Liver (tissue), 9 donors: ENCODE data around the gene ACSL1. TPM values are rescaled to one million over a fixed set of nuclear protein-coding genes. Genes with fewer than 3 reads are reported as not detected.

Experiments used
- DNase-seq: peaks from one replicate; pipeline ENCODE4 v3.0.0-alpha.2; 2017; ENCODE audit warnings: low spot score
- H3K27ac ChIP-seq, 2 donors: one replicate each; pipeline ENCODE4 v1.7.0; 2013; ENCODE audit warnings: inconsistent platforms in 2 of 2, low read length in 2 of 2, control low read depth in 1 of 2, low read depth in 1 of 2, mild to moderate bottlenecking in 1 of 2
- H3K27me3 ChIP-seq, 4 donors: one replicate each; pipeline versions ENCODE4 v1.6.1 to v1.7.0; 2013; ENCODE audit warnings: low read length in 3 of 4, inconsistent platforms in 1 of 4, mild to moderate bottlenecking in 1 of 4, moderate library complexity in 1 of 4; ENCODE audit not compliant: control insufficient read depth in 4 of 4, insufficient read depth in 4 of 4
- H3K36me3 ChIP-seq, 4 donors: one replicate each; pipeline versions ENCODE4 v1.6.1 to v1.7.0; 2013; ENCODE audit warnings: low read length in 3 of 4, mild to moderate bottlenecking in 3 of 4, low read depth in 1 of 4, moderate library complexity in 1 of 4; ENCODE audit not compliant: control insufficient read depth in 4 of 4, insufficient read depth in 3 of 4
- H3K4me1 ChIP-seq, 4 donors: one replicate each; pipeline versions ENCODE4 v1.6.1 to v1.7.0; 2013; ENCODE audit warnings: low read length in 3 of 4, mild to moderate bottlenecking in 3 of 4, moderate library complexity in 1 of 4; ENCODE audit not compliant: control insufficient read depth in 4 of 4, insufficient read depth in 4 of 4
- H3K4me3 ChIP-seq, 3 donors: one replicate each; pipeline versions ENCODE4 v1.6.1 to v1.7.0; 2013; ENCODE audit warnings: low read length in 3 of 3, control low read depth in 1 of 3, low read depth in 1 of 3, mild to moderate bottlenecking in 1 of 3
- H3K9ac ChIP-seq, 2 donors: one replicate each; pipeline ENCODE4 v1.7.0; 2013; ENCODE audit warnings: low read length in 2 of 2, mild to moderate bottlenecking in 2 of 2, moderate library complexity in 2 of 2, control low read depth in 1 of 2, low read depth in 1 of 2
- H3K9me3 ChIP-seq, 4 donors: one replicate each; pipeline versions ENCODE4 v1.6.1 to v1.7.0; 2013; ENCODE audit warnings: low read length in 3 of 4; ENCODE audit not compliant: control insufficient read depth in 4 of 4
- EGR1 ChIP-seq, 2 donors: IDR thresholded peaks; 2 replicates each; pipeline ENCODE4 v1.6.1; 2016 to 2018; ENCODE audit warnings: antibody characterized with exemption in 2 of 2, low read depth in 2 of 2
- FOXA1 ChIP-seq: IDR thresholded peaks from 2 replicates; pipeline ENCODE4 v1.6.1; 2016; ENCODE audit warnings: antibody characterized with exemption
- FOXA2 ChIP-seq: IDR thresholded peaks from 2 replicates; pipeline ENCODE4 v1.6.1; 2016; ENCODE audit warnings: antibody characterized with exemption
- GABPA ChIP-seq, 2 donors: IDR thresholded peaks in 1 of 2; conservative IDR thresholded peaks in 1 of 2; 2 replicates each; pipeline ENCODE4 v1.6.1; 2016; ENCODE audit warnings: antibody characterized with exemption in 2 of 2, mild to moderate bottlenecking in 1 of 2, moderate library complexity in 1 of 2
- HNF4A ChIP-seq, 2 donors: conservative IDR thresholded peaks; 2 replicates each; pipeline ENCODE4 v1.6.1; 2016; ENCODE audit warnings: antibody characterized with exemption in 2 of 2, mild to moderate bottlenecking in 2 of 2
- HNF4G ChIP-seq: IDR thresholded peaks from 2 replicates; pipeline ENCODE4 v1.6.1; 2016; ENCODE audit warnings: antibody characterized with exemption
- JUND ChIP-seq, 2 donors: IDR thresholded peaks; 2 replicates each; pipeline ENCODE4 v1.6.1; 2016; ENCODE audit warnings: antibody characterized with exemption in 2 of 2
- NR2F2 ChIP-seq: IDR thresholded peaks from 2 replicates; pipeline ENCODE4 v1.6.1; 2016; ENCODE audit warnings: antibody characterized with exemption
- RAD21 ChIP-seq, 2 donors: IDR thresholded peaks; 2 replicates each; pipeline ENCODE4 v1.6.1; 2016; ENCODE audit warnings: antibody characterized with exemption in 2 of 2, mild to moderate bottlenecking in 2 of 2
- RXRA ChIP-seq, 2 donors: IDR thresholded peaks; 2 replicates each; pipeline ENCODE4 v1.6.1; 2017 to 2018; ENCODE audit warnings: antibody characterized with exemption in 2 of 2, mild to moderate bottlenecking in 1 of 2
- SP1 ChIP-seq: IDR thresholded peaks from 2 replicates; pipeline ENCODE4 v1.6.1; 2018; ENCODE audit warnings: antibody characterized with exemption, mild to moderate bottlenecking
- TAF1 ChIP-seq: conservative IDR thresholded peaks from 2 replicates; pipeline ENCODE4 v1.6.1; 2016; ENCODE audit warnings: antibody characterized with exemption, mild to moderate bottlenecking
- YY1 ChIP-seq: IDR thresholded peaks from 2 replicates; pipeline ENCODE4 v1.6.1; 2016; ENCODE audit warnings: antibody characterized with exemption, mild to moderate bottlenecking
- WGBS: extraction: QIAGEN DNeasy Blood & Tissue Kit; methylation state at CpG from one replicate; pipeline ENCODE4 v1.1.7; 2013; 5-methylcytosine and 5-hydroxymethylcytosine counted together
- polyA plus RNA-seq, 2 donors: library from polyadenylated mRNA; stranded (reverse) in 1 of 2; unstranded in 1 of 2; fragments of 200-250 nt in 1 of 2; fragments of >200 nt in 1 of 2; fragmentation: Nextera tagmentation in 1 of 2; extraction: Ambion mirVana in 1 of 2; gene quantifications; one replicate each; pipeline versions ENCODE4 v1.2.1 to v1.2.3, GENCODE V29; 2013 to 2015
- total RNA-seq, 2 donors: library from RNA; depleted of rRNA; stranded (reverse); fragments of >200 nt; gene quantifications; one replicate each; pipeline ENCODE4 v1.2.3, GENCODE V29; 2014
- TF ChIP-seq, protein P1 (sequence below): IDR thresholded peaks from 2 replicates; pipeline ENCODE4 v1.6.1; 2016; ENCODE audit warnings: antibody characterized with exemption, mild to moderate bottlenecking
- TF ChIP-seq, protein P2 (sequence below): IDR thresholded peaks from 2 replicates; pipeline ENCODE4 v1.6.1; 2016; ENCODE audit warnings: antibody characterized with exemption
- TF ChIP-seq, protein P3 (sequence below): IDR thresholded peaks from 2 replicates; pipeline ENCODE4 v1.6.1; 2016; ENCODE audit warnings: antibody characterized with exemption
- TF ChIP-seq, protein P4 (sequence below): IDR thresholded peaks from 2 replicates; pipeline ENCODE4 v1.6.1; 2016; ENCODE audit warnings: antibody characterized with exemption
- TF ChIP-seq, protein P5 (sequence below): fragments of 150-350 bp; IDR thresholded peaks from 2 replicates; pipeline ENCODE4 v1.5.1; 2017; ENCODE audit warnings: improper control_type of control experiment, low read depth, low read length; ENCODE audit not compliant: missing input control
- donor health status: healthy.
- donor health status: healthy.
- donor health status: healthy.
- donor health status: healthy.
- donor health status: healthy.

Gene ACSL1
- total and polyA plus RNA-seq, 4 donors = 210 to 2,226 (median 878) TPM

DNA sequence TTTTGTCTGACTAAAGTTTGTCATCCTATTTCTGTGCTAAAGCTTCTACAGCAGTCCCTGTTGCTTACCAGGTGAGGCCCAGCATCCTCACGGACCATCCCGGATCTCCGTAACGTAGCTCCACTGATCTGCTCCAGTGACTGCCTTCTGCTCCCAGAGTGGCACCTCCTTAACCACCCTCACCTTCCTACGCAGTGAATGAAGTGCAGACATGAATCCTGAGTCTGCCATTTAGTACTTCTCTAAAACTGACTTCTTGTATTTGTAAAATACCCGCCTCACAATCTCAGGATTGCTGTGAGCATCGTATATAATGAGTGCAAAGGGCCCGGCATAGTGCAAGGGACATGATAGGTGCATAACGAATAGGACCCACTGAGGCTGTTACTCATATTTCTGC is 27.7 kb upstream of the ACSL1 start:
- H3K9me3 ChIP-seq = no peaks in the 10 kb centered on the region
- H3K36me3 ChIP-seq = no peaks in the 10 kb centered on the region
- TF ChIP-seq NR2F2 = no peak
- no peak for TF ChIP-seq RAD21 (IDR thresholded peaks at IDR 0.05)
- TF ChIP-seq, protein P1, sequence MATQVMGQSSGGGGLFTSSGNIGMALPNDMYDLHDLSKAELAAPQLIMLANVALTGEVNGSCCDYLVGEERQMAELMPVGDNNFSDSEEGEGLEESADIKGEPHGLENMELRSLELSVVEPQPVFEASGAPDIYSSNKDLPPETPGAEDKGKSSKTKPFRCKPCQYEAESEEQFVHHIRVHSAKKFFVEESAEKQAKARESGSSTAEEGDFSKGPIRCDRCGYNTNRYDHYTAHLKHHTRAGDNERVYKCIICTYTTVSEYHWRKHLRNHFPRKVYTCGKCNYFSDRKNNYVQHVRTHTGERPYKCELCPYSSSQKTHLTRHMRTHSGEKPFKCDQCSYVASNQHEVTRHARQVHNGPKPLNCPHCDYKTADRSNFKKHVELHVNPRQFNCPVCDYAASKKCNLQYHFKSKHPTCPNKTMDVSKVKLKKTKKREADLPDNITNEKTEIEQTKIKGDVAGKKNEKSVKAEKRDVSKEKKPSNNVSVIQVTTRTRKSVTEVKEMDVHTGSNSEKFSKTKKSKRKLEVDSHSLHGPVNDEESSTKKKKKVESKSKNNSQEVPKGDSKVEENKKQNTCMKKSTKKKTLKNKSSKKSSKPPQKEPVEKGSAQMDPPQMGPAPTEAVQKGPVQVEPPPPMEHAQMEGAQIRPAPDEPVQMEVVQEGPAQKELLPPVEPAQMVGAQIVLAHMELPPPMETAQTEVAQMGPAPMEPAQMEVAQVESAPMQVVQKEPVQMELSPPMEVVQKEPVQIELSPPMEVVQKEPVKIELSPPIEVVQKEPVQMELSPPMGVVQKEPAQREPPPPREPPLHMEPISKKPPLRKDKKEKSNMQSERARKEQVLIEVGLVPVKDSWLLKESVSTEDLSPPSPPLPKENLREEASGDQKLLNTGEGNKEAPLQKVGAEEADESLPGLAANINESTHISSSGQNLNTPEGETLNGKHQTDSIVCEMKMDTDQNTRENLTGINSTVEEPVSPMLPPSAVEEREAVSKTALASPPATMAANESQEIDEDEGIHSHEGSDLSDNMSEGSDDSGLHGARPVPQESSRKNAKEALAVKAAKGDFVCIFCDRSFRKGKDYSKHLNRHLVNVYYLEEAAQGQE = no peak
- TF ChIP-seq HNF4A (conservative IDR thresholded peaks at IDR 0.05) = no peak
- no peak for TF ChIP-seq FOXA2
- no peak for TF ChIP-seq TAF1
- TF ChIP-seq SP1 = no peak
- TF ChIP-seq RXRA (IDR thresholded peaks at IDR 0.05) = no peak
- TF ChIP-seq, protein P2, sequence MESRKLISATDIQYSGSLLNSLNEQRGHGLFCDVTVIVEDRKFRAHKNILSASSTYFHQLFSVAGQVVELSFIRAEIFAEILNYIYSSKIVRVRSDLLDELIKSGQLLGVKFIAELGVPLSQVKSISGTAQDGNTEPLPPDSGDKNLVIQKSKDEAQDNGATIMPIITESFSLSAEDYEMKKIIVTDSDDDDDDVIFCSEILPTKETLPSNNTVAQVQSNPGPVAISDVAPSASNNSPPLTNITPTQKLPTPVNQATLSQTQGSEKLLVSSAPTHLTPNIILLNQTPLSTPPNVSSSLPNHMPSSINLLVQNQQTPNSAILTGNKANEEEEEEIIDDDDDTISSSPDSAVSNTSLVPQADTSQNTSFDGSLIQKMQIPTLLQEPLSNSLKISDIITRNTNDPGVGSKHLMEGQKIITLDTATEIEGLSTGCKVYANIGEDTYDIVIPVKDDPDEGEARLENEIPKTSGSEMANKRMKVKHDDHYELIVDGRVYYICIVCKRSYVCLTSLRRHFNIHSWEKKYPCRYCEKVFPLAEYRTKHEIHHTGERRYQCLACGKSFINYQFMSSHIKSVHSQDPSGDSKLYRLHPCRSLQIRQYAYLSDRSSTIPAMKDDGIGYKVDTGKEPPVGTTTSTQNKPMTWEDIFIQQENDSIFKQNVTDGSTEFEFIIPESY = no peak
- TF ChIP-seq, protein P3, sequence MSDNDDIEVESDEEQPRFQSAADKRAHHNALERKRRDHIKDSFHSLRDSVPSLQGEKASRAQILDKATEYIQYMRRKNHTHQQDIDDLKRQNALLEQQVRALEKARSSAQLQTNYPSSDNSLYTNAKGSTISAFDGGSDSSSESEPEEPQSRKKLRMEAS = no peak
- no peak for TF ChIP-seq HNF4G
- TF ChIP-seq, protein P4, sequence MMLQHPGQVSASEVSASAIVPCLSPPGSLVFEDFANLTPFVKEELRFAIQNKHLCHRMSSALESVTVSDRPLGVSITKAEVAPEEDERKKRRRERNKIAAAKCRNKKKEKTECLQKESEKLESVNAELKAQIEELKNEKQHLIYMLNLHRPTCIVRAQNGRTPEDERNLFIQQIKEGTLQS = no peak
- no peak for TF ChIP-seq JUND (IDR thresholded peaks at IDR 0.05)
- TF ChIP-seq FOXA1 = no peak
- TF ChIP-seq YY1 = no peak
- TF ChIP-seq GABPA (IDR thresholded peaks at IDR 0.05 in 1 of 2, conservative IDR thresholded peaks at IDR 0.05 in 1 of 2) = no peak
- H3K4me1 ChIP-seq = no peaks in the 10 kb centered on the region
- H3K9ac ChIP-seq = no peak overlapping the region
- no peak overlapping the region for H3K4me3 ChIP-seq
- H3K27me3 ChIP-seq = no peaks in the 10 kb centered on the region
- 94% methylated on average over 9 of the region's 9 CpGs for WGBS
- DNase-seq = no peak
- H3K27ac ChIP-seq = no peak overlapping the region

DNA sequence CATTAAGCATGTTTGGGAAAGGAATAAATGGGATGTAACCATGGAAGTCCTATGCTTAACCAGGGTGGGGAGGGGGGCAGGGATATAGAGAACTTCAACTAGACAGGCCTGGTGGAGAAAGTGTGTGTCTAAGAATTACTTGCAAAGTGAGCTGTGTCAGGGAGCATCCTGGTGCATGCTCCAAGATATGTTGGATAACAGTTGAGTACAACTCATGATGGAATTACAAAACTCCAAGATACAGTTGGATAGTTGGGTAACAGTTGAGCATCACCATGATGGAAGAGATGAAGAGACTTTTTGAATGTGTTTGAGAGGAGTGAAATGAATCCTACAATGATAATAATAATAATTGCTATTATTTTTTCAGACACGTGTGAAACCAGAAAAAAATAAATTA is 26.1 kb upstream of the ACSL1 start:
- Histone ChIP-seq H3K9ac (no peak overlapping the region), H3K4me3 (no peak overlapping the region), H3K4me1 (no peaks in the 10 kb centered on the region), H3K36me3 (no peaks in the 10 kb centered on the region), H3K9me3 (no peaks in the 10 kb centered on the region), H3K27ac (peak overlapping the region; percentile 11 to 59), H3K27me3 (no peaks in the 10 kb centered on the region)
- 51% methylated on average over 1 of the region's 1 CpG for WGBS
- DNase-seq = no peak
- TF ChIP-seq GABPA (IDR thresholded peaks at IDR 0.05 in 1 of 2, conservative IDR thresholded peaks at IDR 0.05 in 1 of 2) (no peak), FOXA2 (no peak), SP1 (no peak), RXRA (IDR thresholded peaks at IDR 0.05) (no peak), EGR1 (IDR thresholded peaks at IDR 0.05; ENCODE audit: low read depth in 2 of 2) (no peak), NR2F2 (no peak), YY1 (no peak)
- TF ChIP-seq, protein P3 = no peak
- TF ChIP-seq, protein P2 = no peak
- TF ChIP-seq, protein P5, sequence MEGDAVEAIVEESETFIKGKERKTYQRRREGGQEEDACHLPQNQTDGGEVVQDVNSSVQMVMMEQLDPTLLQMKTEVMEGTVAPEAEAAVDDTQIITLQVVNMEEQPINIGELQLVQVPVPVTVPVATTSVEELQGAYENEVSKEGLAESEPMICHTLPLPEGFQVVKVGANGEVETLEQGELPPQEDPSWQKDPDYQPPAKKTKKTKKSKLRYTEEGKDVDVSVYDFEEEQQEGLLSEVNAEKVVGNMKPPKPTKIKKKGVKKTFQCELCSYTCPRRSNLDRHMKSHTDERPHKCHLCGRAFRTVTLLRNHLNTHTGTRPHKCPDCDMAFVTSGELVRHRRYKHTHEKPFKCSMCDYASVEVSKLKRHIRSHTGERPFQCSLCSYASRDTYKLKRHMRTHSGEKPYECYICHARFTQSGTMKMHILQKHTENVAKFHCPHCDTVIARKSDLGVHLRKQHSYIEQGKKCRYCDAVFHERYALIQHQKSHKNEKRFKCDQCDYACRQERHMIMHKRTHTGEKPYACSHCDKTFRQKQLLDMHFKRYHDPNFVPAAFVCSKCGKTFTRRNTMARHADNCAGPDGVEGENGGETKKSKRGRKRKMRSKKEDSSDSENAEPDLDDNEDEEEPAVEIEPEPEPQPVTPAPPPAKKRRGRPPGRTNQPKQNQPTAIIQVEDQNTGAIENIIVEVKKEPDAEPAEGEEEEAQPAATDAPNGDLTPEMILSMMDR = no peak
